Measurements from ENCODE around the gene CLNK.

DNA sequence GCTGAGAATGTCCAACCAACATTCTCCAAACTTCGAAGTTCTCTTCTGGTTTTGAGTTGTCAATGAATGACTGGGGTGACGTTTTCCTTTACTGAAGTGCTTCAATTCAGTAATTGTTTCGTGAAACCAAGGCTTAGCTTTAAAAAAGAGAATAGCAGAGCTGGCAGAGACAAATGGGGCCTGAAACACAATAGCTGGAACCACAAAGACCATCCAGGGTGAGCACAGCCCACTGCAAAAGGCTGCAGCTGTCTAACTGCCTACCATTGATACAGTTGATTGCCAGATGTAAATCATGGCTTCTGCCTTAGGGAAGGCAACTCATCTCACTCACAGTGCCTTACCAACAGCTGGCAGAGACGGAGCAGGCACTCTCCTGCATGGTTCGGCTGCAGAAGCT, 148.7 kb downstream of the CLNK start:
- TF ChIP-seq, protein P1, sequence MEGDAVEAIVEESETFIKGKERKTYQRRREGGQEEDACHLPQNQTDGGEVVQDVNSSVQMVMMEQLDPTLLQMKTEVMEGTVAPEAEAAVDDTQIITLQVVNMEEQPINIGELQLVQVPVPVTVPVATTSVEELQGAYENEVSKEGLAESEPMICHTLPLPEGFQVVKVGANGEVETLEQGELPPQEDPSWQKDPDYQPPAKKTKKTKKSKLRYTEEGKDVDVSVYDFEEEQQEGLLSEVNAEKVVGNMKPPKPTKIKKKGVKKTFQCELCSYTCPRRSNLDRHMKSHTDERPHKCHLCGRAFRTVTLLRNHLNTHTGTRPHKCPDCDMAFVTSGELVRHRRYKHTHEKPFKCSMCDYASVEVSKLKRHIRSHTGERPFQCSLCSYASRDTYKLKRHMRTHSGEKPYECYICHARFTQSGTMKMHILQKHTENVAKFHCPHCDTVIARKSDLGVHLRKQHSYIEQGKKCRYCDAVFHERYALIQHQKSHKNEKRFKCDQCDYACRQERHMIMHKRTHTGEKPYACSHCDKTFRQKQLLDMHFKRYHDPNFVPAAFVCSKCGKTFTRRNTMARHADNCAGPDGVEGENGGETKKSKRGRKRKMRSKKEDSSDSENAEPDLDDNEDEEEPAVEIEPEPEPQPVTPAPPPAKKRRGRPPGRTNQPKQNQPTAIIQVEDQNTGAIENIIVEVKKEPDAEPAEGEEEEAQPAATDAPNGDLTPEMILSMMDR (IDR thresholded peaks at IDR 0.05; ENCODE audit: low read depth, low read length, poor library complexity, severe bottlenecking): no peak
- no peak for TF ChIP-seq EZH2phosphoT487 (IDR thresholded peaks at IDR 0.05; ENCODE audit: borderline replicate concordance, low read length)

Data from DOHH2 (cell line).